ENCODE measurements around the gene TMEM151B.

TMEM151B gene

DNA sequence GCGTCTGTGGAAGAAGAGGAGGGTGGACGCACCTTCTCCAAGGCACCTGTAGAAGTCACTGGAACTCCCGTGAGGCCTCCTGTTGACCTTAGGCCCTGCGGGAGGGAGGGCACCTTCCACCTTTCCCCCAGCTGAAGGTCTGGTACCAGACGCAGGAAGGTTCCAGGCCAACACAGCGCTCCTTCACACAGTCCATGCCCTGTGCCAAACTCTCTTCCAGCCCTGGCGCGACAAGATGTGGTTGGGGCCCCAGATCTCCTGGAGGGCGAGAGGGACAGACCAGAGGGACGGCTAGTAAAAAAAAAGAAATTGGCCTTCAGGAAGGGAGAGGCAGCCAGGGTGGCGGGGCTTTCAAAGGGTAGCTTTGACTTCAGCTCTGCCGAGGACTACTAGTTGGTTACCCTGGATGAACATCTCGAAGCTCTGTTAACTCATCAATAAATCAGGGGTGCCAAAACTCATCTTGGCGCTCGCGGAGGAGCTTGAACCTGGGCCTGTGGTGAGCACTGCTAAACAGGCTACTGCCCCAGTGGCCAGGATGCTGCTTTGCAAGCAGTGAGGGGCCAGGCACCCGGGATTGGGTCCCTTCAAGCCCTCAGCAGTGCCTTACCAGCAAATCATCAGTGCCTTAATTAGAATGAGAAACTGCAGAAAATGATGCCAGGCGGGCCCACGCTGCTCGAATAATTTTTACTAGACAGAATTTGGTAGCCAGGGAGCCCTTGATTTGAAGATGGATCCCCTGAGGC, 28.0 kb downstream of the TMEM151B start:
- Histone ChIP-seq H2AFZ (ENCODE audit: insufficient read depth, low read length, poor library complexity) (no peak overlapping the region), H4K8ac (ENCODE audit: low read depth, low read length) (no peak overlapping the region), H3K23ac (ENCODE audit: low read length) (no peak overlapping the region), H4K12ac (ENCODE audit: low read depth, low read length) (no peak overlapping the region), H3K36me3 (ENCODE audit: control insufficient read depth in 1 of 2, insufficient read depth in 2 of 2, low read length in 2 of 2) (peaks cover 31% of the 10 kb centered on the region in 2 experiments), H3K18ac (ENCODE audit: low read length) (no peak overlapping the region), H3K79me2 (ENCODE audit: control insufficient read depth, insufficient read depth, low read length, poor library complexity) (no peaks in the 10 kb centered on the region), H2BK12ac (ENCODE audit: low read length) (no peak overlapping the region), H3K4me3 (ENCODE audit: low read depth, low read length) (peak overlapping the region; percentile 3), H2AK5ac (ENCODE audit: low read length) (no peak overlapping the region), H2BK120ac (ENCODE audit: insufficient read depth, low read length, poor library complexity) (no peak overlapping the region), H3K4me1 (ENCODE audit: control insufficient read depth in 1 of 2, insufficient read depth in 2 of 2, low read length in 2 of 2) (peaks cover 4 to 6% of the 10 kb centered on the region in 2 experiments), H3K27ac (ENCODE audit: low read depth, low read length) (no peak overlapping the region), H3K9me3 (ENCODE audit: insufficient read depth, low read depth, low read length) (peaks cover 3% of the 10 kb centered on the region), H3K27me3 (ENCODE audit: insufficient read depth, low read length) (peaks cover 26% of the 10 kb centered on the region), H3K79me1 (ENCODE audit: low read length) (no peaks in the 10 kb centered on the region), H4K91ac (ENCODE audit: low read depth, low read length) (no peak overlapping the region), H3K4me2 (ENCODE audit: low read length) (peak overlapping the region; percentile 56), H3K14ac (ENCODE audit: low read length) (no peak overlapping the region), H2BK5ac (ENCODE audit: low read depth, low read length, poor library complexity) (no peak overlapping the region), H3K9ac (ENCODE audit: low read length) (no peak overlapping the region), H3K4ac (ENCODE audit: low read depth, low read length) (no peak overlapping the region)
- WGBS (ENCODE audit: extremely low coverage, insufficient coverage, insufficient read length): no CpG with 5 or more reads among the region's 20 CpGs
- DNase-seq: no peak

DNA sequence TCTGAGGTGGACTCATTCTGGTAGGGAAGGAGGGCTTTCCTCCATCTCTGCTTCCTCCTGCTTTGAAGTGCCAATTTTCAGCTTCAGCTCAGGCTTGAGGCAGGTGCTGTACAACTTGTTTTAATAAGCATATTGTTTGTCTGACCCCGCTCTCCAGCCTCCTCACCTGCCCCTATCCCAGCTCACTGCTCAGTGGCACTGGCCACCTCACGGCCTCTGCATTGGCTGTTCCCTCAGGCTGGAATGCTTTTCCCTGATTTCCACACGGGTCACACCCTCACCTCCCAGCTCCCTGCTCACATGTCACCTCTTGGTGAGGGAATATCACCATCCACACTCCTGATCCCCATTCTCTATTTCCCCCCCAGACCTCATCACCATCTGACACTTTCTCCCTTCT, 28.6 kb downstream of the TMEM151B start:
- no peak overlapping the region for H2BK120ac ChIP-seq (ENCODE audit: insufficient read depth, low read length, poor library complexity)
- H2AK5ac ChIP-seq (ENCODE audit: low read length): no peak overlapping the region
- H3K27me3 ChIP-seq (ENCODE audit: insufficient read depth, low read length): peaks cover 26% of the 10 kb centered on the region
- H4K12ac ChIP-seq (ENCODE audit: low read depth, low read length): no peak overlapping the region
- no peaks in the 10 kb centered on the region for H3K79me2 ChIP-seq (ENCODE audit: control insufficient read depth, insufficient read depth, low read length, poor library complexity)
- no CpG with 5 or more reads among the region's 3 CpGs for WGBS (ENCODE audit: extremely low coverage, insufficient coverage, insufficient read length)
- H3K27ac ChIP-seq (ENCODE audit: low read depth, low read length): no peak overlapping the region
- H3K18ac ChIP-seq (ENCODE audit: low read length): no peak overlapping the region
- no peak overlapping the region for H4K91ac ChIP-seq (ENCODE audit: low read depth, low read length)
- no peak overlapping the region for H4K8ac ChIP-seq (ENCODE audit: low read depth, low read length)
- H2BK12ac ChIP-seq (ENCODE audit: low read length): no peak overlapping the region
- H3K4ac ChIP-seq (ENCODE audit: low read depth, low read length): no peak overlapping the region
- peaks cover 36 to 37% of the 10 kb centered on the region in 2 experiments for H3K36me3 ChIP-seq (ENCODE audit: control insufficient read depth in 1 of 2, insufficient read depth in 2 of 2, low read length in 2 of 2)
- H2AFZ ChIP-seq (ENCODE audit: insufficient read depth, low read length, poor library complexity): no peak overlapping the region
- H3K9ac ChIP-seq (ENCODE audit: low read length): no peak overlapping the region
- no peak overlapping the region for H3K4me3 ChIP-seq (ENCODE audit: low read depth, low read length)
- no peaks in the 10 kb centered on the region for H3K79me1 ChIP-seq (ENCODE audit: low read length)
- H3K4me1 ChIP-seq (ENCODE audit: control insufficient read depth in 1 of 2, insufficient read depth in 2 of 2, low read length in 2 of 2): peaks cover 4 to 6% of the 10 kb centered on the region in 2 experiments
- peak; percentile 17 to 52 for DNase-seq
- H3K9me3 ChIP-seq (ENCODE audit: insufficient read depth, low read depth, low read length): peaks cover 3% of the 10 kb centered on the region
- no peak overlapping the region for H3K4me2 ChIP-seq (ENCODE audit: low read length)
- H2BK5ac ChIP-seq (ENCODE audit: low read depth, low read length, poor library complexity): no peak overlapping the region
- no peak overlapping the region for H3K14ac ChIP-seq (ENCODE audit: low read length)
- no peak overlapping the region for H3K23ac ChIP-seq (ENCODE audit: low read length)

DNA sequence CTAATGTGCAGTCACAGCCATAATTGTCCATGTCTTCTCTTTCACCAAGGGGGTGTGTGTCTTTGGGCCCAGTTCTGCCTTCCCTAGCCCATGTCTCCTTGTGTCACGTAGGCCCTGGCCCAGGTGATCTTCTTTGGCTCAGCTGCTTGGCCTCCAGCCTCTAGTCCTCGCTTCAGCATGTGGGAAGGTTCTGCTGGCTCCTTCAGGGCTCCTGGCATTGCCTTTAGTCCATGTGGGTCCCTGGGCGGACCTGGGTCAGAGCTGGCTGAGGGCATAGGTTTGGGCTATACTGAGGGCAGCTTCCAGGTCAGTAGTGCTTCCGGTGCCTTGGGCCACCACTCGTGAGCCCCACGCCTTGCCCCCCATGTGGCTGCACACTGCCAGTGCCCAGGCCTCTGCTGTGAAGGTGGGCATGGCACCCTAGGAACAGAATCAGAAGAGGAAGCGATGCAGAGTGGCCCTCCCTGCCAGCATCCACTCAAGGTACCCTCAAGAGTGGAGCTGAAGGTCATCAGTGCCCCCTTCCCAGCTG, 30.1 kb downstream of the TMEM151B start:
- Histone ChIP-seq H3K14ac (ENCODE audit: low read length) (no peak overlapping the region), H3K4ac (ENCODE audit: low read depth, low read length) (no peak overlapping the region), H3K18ac (ENCODE audit: low read length) (no peak overlapping the region), H4K8ac (ENCODE audit: low read depth, low read length) (no peak overlapping the region), H3K9ac (ENCODE audit: low read length) (no peak overlapping the region), H3K4me2 (ENCODE audit: low read length) (no peak overlapping the region), H3K4me3 (ENCODE audit: low read depth, low read length) (no peak overlapping the region), H2BK12ac (ENCODE audit: low read length) (no peak overlapping the region), H2BK120ac (ENCODE audit: insufficient read depth, low read length, poor library complexity) (no peak overlapping the region), H4K12ac (ENCODE audit: low read depth, low read length) (no peak overlapping the region), H3K23ac (ENCODE audit: low read length) (no peak overlapping the region), H3K27ac (ENCODE audit: low read depth, low read length) (no peak overlapping the region), H3K79me1 (ENCODE audit: low read length) (no peaks in the 10 kb centered on the region), H3K79me2 (ENCODE audit: control insufficient read depth, insufficient read depth, low read length, poor library complexity) (no peaks in the 10 kb centered on the region), H2AFZ (ENCODE audit: insufficient read depth, low read length, poor library complexity) (no peak overlapping the region), H2AK5ac (ENCODE audit: low read length) (no peak overlapping the region), H3K36me3 (ENCODE audit: control insufficient read depth in 1 of 2, insufficient read depth in 2 of 2, low read length in 2 of 2) (peaks cover 51 to 52% of the 10 kb centered on the region in 2 experiments), H2BK5ac (ENCODE audit: low read depth, low read length, poor library complexity) (no peak overlapping the region), H3K27me3 (ENCODE audit: insufficient read depth, low read length) (peaks cover 24% of the 10 kb centered on the region), H4K91ac (ENCODE audit: low read depth, low read length) (no peak overlapping the region), H3K4me1 (ENCODE audit: control insufficient read depth in 1 of 2, insufficient read depth in 2 of 2, low read length in 2 of 2) (peaks cover 4 to 6% of the 10 kb centered on the region in 2 experiments), H3K9me3 (ENCODE audit: insufficient read depth, low read depth, low read length) (peaks cover 3% of the 10 kb centered on the region)
- DNase-seq: no peak
- no CpG with 5 or more reads among the region's 7 CpGs for WGBS (ENCODE audit: extremely low coverage, insufficient coverage, insufficient read length)

- Histone ChIP-seq H2AFZ (ENCODE audit: insufficient read depth, low read length, poor library complexity) (no peak overlapping the region), H2BK5ac (ENCODE audit: low read depth, low read length, poor library complexity) (no peak overlapping the region), H3K4me2 (ENCODE audit: low read length) (no peak overlapping the region), H4K91ac (ENCODE audit: low read depth, low read length) (no peak overlapping the region), H3K79me2 (ENCODE audit: control insufficient read depth, insufficient read depth, low read length, poor library complexity) (no peaks in the 10 kb centered on the region), H3K14ac (ENCODE audit: low read length) (no peak overlapping the region), H3K9ac (ENCODE audit: low read length) (no peak overlapping the region), H3K4me3 (ENCODE audit: low read depth, low read length) (no peak overlapping the region), H4K12ac (ENCODE audit: low read depth, low read length) (no peak overlapping the region), H3K9me3 (ENCODE audit: insufficient read depth, low read depth, low read length) (peaks cover 3% of the 10 kb centered on the region), H3K36me3 (ENCODE audit: control insufficient read depth in 1 of 2, insufficient read depth in 2 of 2, low read length in 2 of 2) (peaks cover 59 to 60% of the 10 kb centered on the region in 2 experiments), H3K18ac (ENCODE audit: low read length) (no peak overlapping the region), H3K23ac (ENCODE audit: low read length) (no peak overlapping the region), H3K4me1 (ENCODE audit: control insufficient read depth in 1 of 2, insufficient read depth in 2 of 2, low read length in 2 of 2) (peaks cover 4 to 6% of the 10 kb centered on the region in 2 experiments), H3K79me1 (ENCODE audit: low read length) (no peaks in the 10 kb centered on the region), H2BK12ac (ENCODE audit: low read length) (no peak overlapping the region), H3K27ac (ENCODE audit: low read depth, low read length) (no peak overlapping the region), H3K27me3 (ENCODE audit: insufficient read depth, low read length) (peaks cover 20% of the 10 kb centered on the region), H3K4ac (ENCODE audit: low read depth, low read length) (no peak overlapping the region), H2AK5ac (ENCODE audit: low read length) (no peak overlapping the region), H4K8ac (ENCODE audit: low read depth, low read length) (no peak overlapping the region), H2BK120ac (ENCODE audit: insufficient read depth, low read length, poor library complexity) (no peak overlapping the region)
- WGBS (ENCODE audit: extremely low coverage, insufficient coverage, insufficient read length): no CpG with 5 or more reads among the region's 8 CpGs
- DNase-seq: no peak
Measured at GRCh38 chr6:44301106-44301505, 30.9 kb downstream of the TMEM151B start.

Measured in trophoblast cell (in vitro differentiated cells and primary cell).